WTC11 (cell line): ENCODE measurements around the gene CALCOCO2. TPM values are rescaled to one million over a fixed set of nuclear protein-coding genes. Genes with fewer than 3 reads are reported as not detected.
A peak's percentile ranks its signal among the peaks of the same experiment; 100 is the strongest.

ENCODE experiments used
- ATAC-seq: fragments of 200-7000 bp; cut with Tn5 transposase; 2 replicates; pipeline ENCODE4 v1.10.0; 2021; ENCODE audit warnings: mild to moderate bottlenecking, moderate library complexity
- CTCF ChIA-PET: fragments of 300-600 bp; sonication (Branson Sonifier 250); formaldehyde crosslinking; loops from one replicate; lab custom pipeline; 2021; ENCODE audit warnings: antibody characterized with exemption; lab: Charles Lee
- POLR2A ChIA-PET: fragments of 350-600 bp; sonication (Branson Sonifier 250); formaldehyde crosslinking; loops from one replicate; lab custom pipeline; 2021; ENCODE audit warnings: antibody characterized with exemption; lab: Charles Lee
- DNase-seq: peaks from one replicate; pipeline ENCODE4 v3.0.0; 2021; ENCODE audit warnings: low spot score
- H3K27ac Mint-ChIP-seq: 2 replicates; pipeline ENCODE4 v1.8.0; 2021; ENCODE audit warnings: mixed read lengths
- H3K27me3 Mint-ChIP-seq: 2 replicates; pipeline ENCODE4 v1.8.0; 2021; ENCODE audit warnings: low read depth, mild to moderate bottlenecking, moderate library complexity, mixed read lengths
- H3K36me3 Mint-ChIP-seq: 2 replicates; pipeline ENCODE4 v1.8.0; 2021; ENCODE audit warnings: mixed read lengths
- H3K4me1 Mint-ChIP-seq: 2 replicates; pipeline ENCODE4 v1.8.0; 2022; ENCODE audit warnings: mixed read lengths
- H3K4me3 Mint-ChIP-seq: 2 replicates; pipeline ENCODE4 v1.8.0; 2021; ENCODE audit warnings: mild to moderate bottlenecking, moderate library complexity, mixed read lengths
- H3K9me3 Mint-ChIP-seq: 2 replicates; pipeline ENCODE4 v1.8.0; 2021; ENCODE audit warnings: mixed read lengths
- ETV6 ChIP-seq: sonication (generic); formaldehyde crosslinking; IDR thresholded peaks from 2 replicates; pipeline ENCODE4 v1.8.1; 2022; ENCODE audit warnings: mild to moderate bottlenecking, missing genetic modification reagents
- GABPB1 ChIP-seq: sonication (generic); formaldehyde crosslinking; IDR thresholded peaks from 2 replicates; pipeline ENCODE4 v1.8.1; 2023; ENCODE audit warnings: mild to moderate bottlenecking, missing genetic modification reagents
- GTF2I ChIP-seq: fragments of 250-450 bp; sonication (Bioruptor Pico); conservative IDR thresholded peaks from 2 replicates; pipeline ENCODE4 v1.4.0; 2021; ENCODE audit warnings: mild to moderate bottlenecking
- JUN ChIP-seq: sonication (generic); formaldehyde crosslinking; IDR thresholded peaks from 2 replicates; pipeline ENCODE4 v1.8.0; 2023; ENCODE audit warnings: mild to moderate bottlenecking, missing genetic modification reagents
- KAT7 ChIP-seq: sonication (generic); formaldehyde crosslinking; IDR thresholded peaks from 2 replicates; pipeline ENCODE4 v1.8.1; 2023; ENCODE audit warnings: missing genetic modification reagents, mild to moderate bottlenecking, borderline replicate concordance
- MYBL2 ChIP-seq: sonication (generic); formaldehyde crosslinking; IDR thresholded peaks from 2 replicates; pipeline ENCODE4 v1.8.1; 2023; ENCODE audit warnings: mild to moderate bottlenecking, moderate library complexity, missing genetic modification reagents
- NFATC4 ChIP-seq: fragments of 250-450 bp; sonication (Bioruptor Pico); IDR thresholded peaks from 2 replicates; pipeline ENCODE4 v1.9.0; 2021; ENCODE audit warnings: mild to moderate bottlenecking
- PRRX2 ChIP-seq: fragments of 250-450 bp; sonication (Bioruptor Pico); IDR thresholded peaks from 2 replicates; pipeline ENCODE4 v1.8.0; 2021; ENCODE audit warnings: mild to moderate bottlenecking
- ZNF121 ChIP-seq: sonication (generic); formaldehyde crosslinking; IDR thresholded peaks from 2 replicates; pipeline ENCODE4 v1.8.0; 2023; ENCODE audit warnings: missing genetic modification reagents
- ZNF219 ChIP-seq: sonication (generic); formaldehyde crosslinking; IDR thresholded peaks from 2 replicates; pipeline ENCODE4 v1.8.0; 2023; ENCODE audit warnings: missing genetic modification reagents, mild to moderate bottlenecking, borderline replicate concordance
- ZNF671 ChIP-seq: fragments of 250-450 bp; sonication (Bioruptor Pico); IDR thresholded peaks from 2 replicates; pipeline ENCODE4 v1.8.0; 2021; ENCODE audit warnings: mild to moderate bottlenecking
- total RNA-seq: library from RNA; stranded (reverse); gene quantifications from 3 replicates; pipeline ENCODE4 v1.2.3, GENCODE V29; 2021
- TF ChIP-seq, protein P1 (sequence below): sonication (generic); formaldehyde crosslinking; IDR thresholded peaks from 2 replicates; pipeline ENCODE4 v1.8.1; 2022; ENCODE audit warnings: missing genetic modification reagents, borderline replicate concordance
- TF ChIP-seq, protein P2 (sequence below): sonication (generic); formaldehyde crosslinking; IDR thresholded peaks from 2 replicates; pipeline ENCODE4 v1.8.1; 2022; ENCODE audit warnings: low read depth, missing genetic modification reagents, borderline replicate concordance
- TF ChIP-seq, protein P3 (sequence below): fragments of 250-450 bp; sonication (Bioruptor Pico); IDR thresholded peaks from 2 replicates; pipeline ENCODE4 v1.9.0; 2021; ENCODE audit warnings: mild to moderate bottlenecking
- TF ChIP-seq, protein P4 (sequence below): sonication (generic); formaldehyde crosslinking; IDR thresholded peaks from 2 replicates; pipeline ENCODE4 v1.8.0; 2022; ENCODE audit warnings: mild to moderate bottlenecking, missing genetic modification reagents

The CALCOCO2 gene
- total RNA-seq, 1 experiment from 2014 or later, result 32.6 TPM

DNA sequence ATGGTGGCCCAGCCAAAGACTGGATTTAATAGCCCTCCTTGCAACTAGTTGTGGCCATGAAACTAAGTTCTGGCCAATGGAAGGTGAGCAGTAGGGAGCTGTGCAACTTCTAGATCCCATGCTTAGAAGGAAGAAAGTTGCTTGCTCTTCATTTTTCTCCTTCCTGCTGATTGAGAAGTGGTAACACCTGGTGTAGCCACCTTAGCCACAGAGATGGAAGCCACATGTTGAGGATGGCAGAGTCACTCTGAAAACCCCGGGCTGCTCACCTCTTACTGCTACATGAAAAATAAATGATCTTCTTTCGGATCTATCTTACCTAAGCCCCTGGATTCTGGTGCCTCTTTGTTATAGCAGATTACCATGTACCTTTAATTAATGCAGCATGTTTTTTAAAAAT, 51.4 kb downstream of the CALCOCO2 start (continued):
- TF ChIP-seq, protein P1, sequence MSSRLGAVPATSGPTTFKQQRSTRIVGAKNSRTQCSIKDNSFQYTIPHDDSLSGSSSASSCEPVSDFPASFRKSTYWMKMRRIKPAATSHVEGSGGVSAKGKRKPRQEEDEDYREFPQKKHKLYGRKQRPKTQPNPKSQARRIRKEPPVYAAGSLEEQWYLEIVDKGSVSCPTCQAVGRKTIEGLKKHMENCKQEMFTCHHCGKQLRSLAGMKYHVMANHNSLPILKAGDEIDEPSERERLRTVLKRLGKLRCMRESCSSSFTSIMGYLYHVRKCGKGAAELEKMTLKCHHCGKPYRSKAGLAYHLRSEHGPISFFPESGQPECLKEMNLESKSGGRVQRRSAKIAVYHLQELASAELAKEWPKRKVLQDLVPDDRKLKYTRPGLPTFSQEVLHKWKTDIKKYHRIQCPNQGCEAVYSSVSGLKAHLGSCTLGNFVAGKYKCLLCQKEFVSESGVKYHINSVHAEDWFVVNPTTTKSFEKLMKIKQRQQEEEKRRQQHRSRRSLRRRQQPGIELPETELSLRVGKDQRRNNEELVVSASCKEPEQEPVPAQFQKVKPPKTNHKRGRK (CRISPR knock-in tag), result no peak
- no peak for TF ChIP-seq MYBL2

DNA sequence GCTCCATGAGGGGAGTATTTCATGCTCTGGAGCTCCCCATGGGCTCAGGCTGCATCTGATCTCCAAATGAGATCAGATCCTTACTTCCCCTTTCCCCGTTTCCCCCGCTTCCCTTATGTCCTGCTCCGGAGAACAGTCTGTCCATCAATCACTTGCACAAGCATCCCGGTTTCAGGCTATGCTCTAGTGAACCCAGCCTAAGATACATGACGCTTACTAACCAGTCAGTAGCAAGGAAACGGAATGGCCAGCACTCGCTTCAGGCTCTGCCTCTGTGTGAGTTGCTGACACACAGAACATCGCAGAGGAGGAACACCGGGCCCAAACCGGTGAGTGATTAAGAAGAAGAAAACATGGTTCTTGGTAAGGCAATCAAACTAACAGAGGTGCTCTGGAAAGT, 52.3 kb downstream of the CALCOCO2 start:
- ChIA-PET POLR2A (interaction anchor here (0.6 kb wide), 1 partner anchor 11 kb away, joined by 3 read pairs; no protein-coding TSS in a partner anchor), CTCF (interaction anchor here (1.6 to 7.6 kb wide), 6 partner anchors 10 to 212 kb away, joined by 3 to 355 read pairs (median 16); partner anchors contain the start of genes ATP5MC1 and TTLL6)
- H3K27ac Mint-ChIP-seq, result peak overlapping the region; percentile 50; the same call in 1 of the 2 replicates
- no peaks in the 10 kb centered on the region for H3K9me3 Mint-ChIP-seq
- H3K27me3 Mint-ChIP-seq, result no peaks in the 10 kb centered on the region
- no peaks in the 10 kb centered on the region for H3K36me3 Mint-ChIP-seq
- DNase-seq, result no peak
- peaks cover 8% of the 10 kb centered on the region; the same call in 1 of the 2 replicates for H3K4me1 Mint-ChIP-seq
- ATAC-seq, result no peak
- H3K4me3 Mint-ChIP-seq, result no peak overlapping the region
- TF ChIP-seq, protein P2, sequence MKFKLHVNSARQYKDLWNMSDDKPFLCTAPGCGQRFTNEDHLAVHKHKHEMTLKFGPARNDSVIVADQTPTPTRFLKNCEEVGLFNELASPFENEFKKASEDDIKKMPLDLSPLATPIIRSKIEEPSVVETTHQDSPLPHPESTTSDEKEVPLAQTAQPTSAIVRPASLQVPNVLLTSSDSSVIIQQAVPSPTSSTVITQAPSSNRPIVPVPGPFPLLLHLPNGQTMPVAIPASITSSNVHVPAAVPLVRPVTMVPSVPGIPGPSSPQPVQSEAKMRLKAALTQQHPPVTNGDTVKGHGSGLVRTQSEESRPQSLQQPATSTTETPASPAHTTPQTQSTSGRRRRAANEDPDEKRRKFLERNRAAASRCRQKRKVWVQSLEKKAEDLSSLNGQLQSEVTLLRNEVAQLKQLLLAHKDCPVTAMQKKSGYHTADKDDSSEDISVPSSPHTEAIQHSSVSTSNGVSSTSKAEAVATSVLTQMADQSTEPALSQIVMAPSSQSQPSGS (CRISPR knock-in tag), result no peak
- TF ChIP-seq GABPB1 (CRISPR knock-in tag) (no peak), PRRX2 (CRISPR knock-in tag) (no peak)
- TF ChIP-seq, protein P3, sequence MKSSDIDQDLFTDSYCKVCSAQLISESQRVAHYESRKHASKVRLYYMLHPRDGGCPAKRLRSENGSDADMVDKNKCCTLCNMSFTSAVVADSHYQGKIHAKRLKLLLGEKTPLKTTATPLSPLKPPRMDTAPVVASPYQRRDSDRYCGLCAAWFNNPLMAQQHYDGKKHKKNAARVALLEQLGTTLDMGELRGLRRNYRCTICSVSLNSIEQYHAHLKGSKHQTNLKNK (CRISPR knock-in tag), result no peak
- TF ChIP-seq, protein P4, sequence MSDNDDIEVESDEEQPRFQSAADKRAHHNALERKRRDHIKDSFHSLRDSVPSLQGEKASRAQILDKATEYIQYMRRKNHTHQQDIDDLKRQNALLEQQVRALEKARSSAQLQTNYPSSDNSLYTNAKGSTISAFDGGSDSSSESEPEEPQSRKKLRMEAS (CRISPR knock-in tag), result no peak
- TF ChIP-seq, all 79 proteins: peak for 0

DNA sequence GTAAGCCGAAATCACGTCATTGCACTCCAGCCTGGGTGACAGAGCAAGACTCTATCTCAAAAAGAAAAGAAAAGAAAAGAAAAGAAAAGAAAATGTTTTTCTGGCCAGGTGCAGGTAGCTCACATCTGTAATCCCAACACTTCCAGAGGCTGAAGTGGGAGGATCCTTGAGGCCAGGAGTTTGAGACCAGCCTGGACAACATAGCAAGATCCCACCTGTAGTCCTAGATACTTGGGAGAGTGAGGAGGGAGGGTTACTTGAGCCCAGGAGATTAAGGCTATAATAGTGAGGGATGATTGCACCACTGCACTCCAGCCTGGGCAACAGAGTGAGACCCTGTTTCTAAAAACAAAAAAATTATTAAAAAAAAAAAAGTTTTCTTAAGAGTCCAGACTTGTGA, 59.3 kb downstream of the CALCOCO2 start:
- no peaks in the 10 kb centered on the region for H3K9me3 Mint-ChIP-seq
- no peak overlapping the region for H3K4me3 Mint-ChIP-seq
- DNase-seq (no peak), ATAC-seq (no peak)
- POLR2A ChIA-PET, result no interaction called here
- CTCF ChIA-PET, result interaction anchor here (0.6 to 1.2 kb wide), 2 partner anchors 24 to 218 kb away, joined by 3 read pairs; no protein-coding TSS in a partner anchor
- no peak overlapping the region for H3K27ac Mint-ChIP-seq
- H3K4me1 Mint-ChIP-seq, result peaks cover 15% of the 10 kb centered on the region
- TF ChIP-seq, protein P2 (CRISPR knock-in tag), result no peak
- TF ChIP-seq ETV6 (CRISPR knock-in tag), result no peak
- TF ChIP-seq ZNF121 (CRISPR knock-in tag), result peak; percentile 86; the same call in 1 of the 2 replicates
- 0 out of 2 replicates have a peak, but pooled peaks have one; percentile 48 for TF ChIP-seq GTF2I (CRISPR knock-in tag)
- no peaks in the 10 kb centered on the region for H3K27me3 Mint-ChIP-seq
- H3K36me3 Mint-ChIP-seq, result peaks cover 4% of the 10 kb centered on the region; the same call in 1 of the 2 replicates

DNA sequence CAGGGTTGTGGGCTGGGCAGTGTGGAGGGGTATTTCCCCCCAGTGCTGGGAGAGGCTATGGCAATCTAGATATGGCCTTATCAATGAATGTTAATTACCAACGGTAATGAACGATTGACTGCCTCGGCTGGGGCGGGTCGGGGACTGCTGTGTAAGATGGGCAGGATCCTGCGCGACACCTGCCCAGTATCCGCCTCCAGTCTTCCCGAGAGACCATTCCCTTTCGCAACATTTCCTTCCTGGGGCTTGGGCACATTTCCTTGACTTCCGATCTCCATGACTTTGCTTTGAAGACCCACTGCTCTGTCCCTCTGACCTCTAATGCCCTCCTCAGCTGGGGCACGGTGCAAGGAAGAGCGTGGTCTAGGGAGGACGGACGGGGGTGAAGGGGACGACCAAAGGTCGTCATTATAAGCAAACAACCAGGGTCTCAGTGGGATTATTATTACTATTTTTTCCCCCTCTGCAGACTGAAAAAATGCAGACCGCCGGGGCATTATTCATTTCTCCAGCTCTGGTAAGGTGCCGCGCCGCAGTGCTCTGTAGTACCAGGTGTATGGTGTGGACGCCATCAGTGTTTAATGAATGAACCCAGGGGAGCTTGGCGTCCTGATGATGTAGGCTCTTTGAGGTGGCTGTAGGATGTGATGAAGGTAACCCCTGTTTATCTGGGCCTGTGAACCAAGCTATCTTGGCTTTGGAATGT, 62.3 kb downstream of the CALCOCO2 start:
- peaks cover 11% of the 10 kb centered on the region for H3K4me1 Mint-ChIP-seq
- peak overlapping the region; percentile 98 for H3K27ac Mint-ChIP-seq
- POLR2A ChIA-PET, result interaction anchor here (0.7 to 1.7 kb wide), 10 partner anchors 8 to 139 kb away, joined by 3 to 23 read pairs (median 4); partner anchors contain the start of genes IGF2BP1 and UBE2Z
- no peaks in the 10 kb centered on the region for H3K27me3 Mint-ChIP-seq
- H3K9me3 Mint-ChIP-seq, result no peaks in the 10 kb centered on the region
- H3K36me3 Mint-ChIP-seq, result peaks cover 16% of the 10 kb centered on the region
- DNase-seq (no peak), ATAC-seq (no peak)
- peak overlapping the region; percentile 96 for H3K4me3 Mint-ChIP-seq
- TF ChIP-seq NFATC4 (CRISPR knock-in tag) (no peak), KAT7 (CRISPR knock-in tag) (no peak), ZNF219 (CRISPR knock-in tag) (no peak), JUN (CRISPR knock-in tag) (no peak), ZNF671 (CRISPR knock-in tag) (no peak)
- TF ChIP-seq, protein P1 (CRISPR knock-in tag), result no peak
- CTCF ChIA-PET, result interaction anchor here (0.6 to 3.7 kb wide), 23 partner anchors 9 to 877 kb away, joined by 3 to 35 read pairs (median 4); partner anchors contain the start of gene HOXB13
